Hepatocyte (in vitro differentiated cells): ENCODE data around the gene CD34.

Source experiments
- EZH2 ChIP-seq: fragments of 200-600 bp; sonication (generic); IDR thresholded peaks from 2 replicates; pipeline ENCODE4 v1.6.1; 2016; ENCODE audit warnings: antibody characterized with exemption, mild to moderate bottlenecking, borderline replicate concordance
- EZH2phosphoT487 ChIP-seq: fragments of 200-600 bp; sonication (generic); IDR thresholded peaks from one replicate; pipeline ENCODE4 v1.6.1; 2018; ENCODE audit warnings: antibody characterized with exemption, mild to moderate bottlenecking, low read depth, moderate library complexity; ENCODE audit not compliant: unreplicated experiment, severe bottlenecking
- TF ChIP-seq, protein P1 (sequence below): fragments of 200-600 bp; sonication (generic); IDR thresholded peaks from 2 replicates; pipeline ENCODE4 v1.5.1; 2016; ENCODE audit warnings: antibody characterized with exemption, mild to moderate bottlenecking; ENCODE audit not compliant: poor library complexity

DNA sequence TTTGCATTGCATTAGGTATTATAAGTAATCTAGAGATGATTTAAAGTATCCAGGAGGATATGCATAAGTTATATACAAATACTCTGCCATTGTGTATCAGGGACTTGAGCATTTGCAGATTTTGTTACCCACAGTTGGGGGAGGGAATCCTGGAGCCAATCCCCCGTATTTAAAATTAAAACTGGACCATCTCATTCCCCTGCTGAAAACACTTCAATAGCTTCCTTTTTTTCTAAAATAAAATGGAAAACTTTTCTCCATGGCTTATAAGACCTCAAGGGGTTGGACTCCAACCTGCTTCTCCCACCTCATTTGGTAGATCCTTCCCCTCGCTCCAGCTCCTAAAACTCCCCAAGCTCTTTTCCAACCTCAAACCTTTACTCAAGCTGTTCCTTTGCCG is 10.4 kb upstream of the CD34 start:
- TF ChIP-seq, protein P1, sequence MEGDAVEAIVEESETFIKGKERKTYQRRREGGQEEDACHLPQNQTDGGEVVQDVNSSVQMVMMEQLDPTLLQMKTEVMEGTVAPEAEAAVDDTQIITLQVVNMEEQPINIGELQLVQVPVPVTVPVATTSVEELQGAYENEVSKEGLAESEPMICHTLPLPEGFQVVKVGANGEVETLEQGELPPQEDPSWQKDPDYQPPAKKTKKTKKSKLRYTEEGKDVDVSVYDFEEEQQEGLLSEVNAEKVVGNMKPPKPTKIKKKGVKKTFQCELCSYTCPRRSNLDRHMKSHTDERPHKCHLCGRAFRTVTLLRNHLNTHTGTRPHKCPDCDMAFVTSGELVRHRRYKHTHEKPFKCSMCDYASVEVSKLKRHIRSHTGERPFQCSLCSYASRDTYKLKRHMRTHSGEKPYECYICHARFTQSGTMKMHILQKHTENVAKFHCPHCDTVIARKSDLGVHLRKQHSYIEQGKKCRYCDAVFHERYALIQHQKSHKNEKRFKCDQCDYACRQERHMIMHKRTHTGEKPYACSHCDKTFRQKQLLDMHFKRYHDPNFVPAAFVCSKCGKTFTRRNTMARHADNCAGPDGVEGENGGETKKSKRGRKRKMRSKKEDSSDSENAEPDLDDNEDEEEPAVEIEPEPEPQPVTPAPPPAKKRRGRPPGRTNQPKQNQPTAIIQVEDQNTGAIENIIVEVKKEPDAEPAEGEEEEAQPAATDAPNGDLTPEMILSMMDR, result no peak
- no peak for TF ChIP-seq EZH2phosphoT487
- no peak for TF ChIP-seq EZH2
